ENCODE measurements around the gene CCNL1. TPM values are rescaled to one million over a fixed set of nuclear protein-coding genes. Genes with fewer than 3 reads are reported as not detected.
A peak's percentile ranks its signal among the peaks of the same experiment; 100 is the strongest.

CCNL1 gene
- total RNA-seq, 6 donors from 2014 or later = 118 to 344 (median 246) TPM

DNA sequence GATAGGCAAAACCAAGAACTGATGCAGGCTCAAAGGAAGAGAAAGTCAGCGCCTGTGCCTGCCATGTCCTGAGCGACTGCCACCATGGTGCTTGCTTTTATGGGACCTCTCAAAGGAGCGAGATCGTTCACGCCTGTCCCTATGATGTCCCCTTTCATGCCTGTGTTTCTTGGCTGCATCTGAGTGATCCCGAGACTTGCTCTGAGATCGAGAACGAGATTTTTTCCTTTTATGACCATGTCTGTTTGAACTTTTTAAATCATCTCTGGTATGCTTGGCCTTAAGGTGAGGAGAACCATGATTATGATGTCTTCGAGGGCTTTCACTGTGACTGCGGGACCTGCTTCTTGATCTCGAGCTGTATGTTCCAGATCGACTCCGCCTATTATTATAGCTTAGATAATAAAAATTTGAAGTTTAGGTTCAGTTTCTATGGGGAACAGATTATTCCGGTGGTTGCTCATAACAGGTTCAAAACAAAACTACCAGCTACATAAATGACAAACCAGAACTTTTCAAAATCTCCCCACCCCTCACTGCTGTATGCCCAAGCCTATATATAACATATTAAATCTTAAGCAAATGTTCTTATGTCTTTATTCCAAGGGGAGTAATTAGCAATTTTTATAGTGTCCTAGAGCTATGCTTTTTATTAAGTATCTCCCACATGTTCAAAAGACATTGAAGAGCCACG, 11.6 kb downstream of the CCNL1 start:
- Histone ChIP-seq H3K27ac (no peak overlapping the region), H3K4me1 (peaks cover 0 to 8% (median 4%) of the 10 kb centered on the region in 4 donors), H3K36me3 (peaks cover 62 to 100% (median 86%) of the 10 kb centered on the region in 4 donors), H3K4me3 (no peak overlapping the region), H3K9me3 (no peaks in the 10 kb centered on the region), H3K27me3 (no peaks in the 10 kb centered on the region)
- ATAC-seq (ENCODE audit: low FRiP score in 2 of 2) (no peak), DNase-seq (no peak)
- TF ChIP-seq EP300 (IDR thresholded peaks at IDR 0.05) (no peak), POLR2AphosphoS5 (IDR thresholded peaks at IDR 0.05) (peak in 1 of 2 donors; percentile 11), POLR2A (IDR thresholded peaks at IDR 0.05) (peak in 1 of 4 donors; percentile 14)
- TF ChIP-seq, protein P1, sequence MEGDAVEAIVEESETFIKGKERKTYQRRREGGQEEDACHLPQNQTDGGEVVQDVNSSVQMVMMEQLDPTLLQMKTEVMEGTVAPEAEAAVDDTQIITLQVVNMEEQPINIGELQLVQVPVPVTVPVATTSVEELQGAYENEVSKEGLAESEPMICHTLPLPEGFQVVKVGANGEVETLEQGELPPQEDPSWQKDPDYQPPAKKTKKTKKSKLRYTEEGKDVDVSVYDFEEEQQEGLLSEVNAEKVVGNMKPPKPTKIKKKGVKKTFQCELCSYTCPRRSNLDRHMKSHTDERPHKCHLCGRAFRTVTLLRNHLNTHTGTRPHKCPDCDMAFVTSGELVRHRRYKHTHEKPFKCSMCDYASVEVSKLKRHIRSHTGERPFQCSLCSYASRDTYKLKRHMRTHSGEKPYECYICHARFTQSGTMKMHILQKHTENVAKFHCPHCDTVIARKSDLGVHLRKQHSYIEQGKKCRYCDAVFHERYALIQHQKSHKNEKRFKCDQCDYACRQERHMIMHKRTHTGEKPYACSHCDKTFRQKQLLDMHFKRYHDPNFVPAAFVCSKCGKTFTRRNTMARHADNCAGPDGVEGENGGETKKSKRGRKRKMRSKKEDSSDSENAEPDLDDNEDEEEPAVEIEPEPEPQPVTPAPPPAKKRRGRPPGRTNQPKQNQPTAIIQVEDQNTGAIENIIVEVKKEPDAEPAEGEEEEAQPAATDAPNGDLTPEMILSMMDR (IDR thresholded peaks at IDR 0.05) = no peak
- WGBS, 2 donors = 91 to 92% methylated on average over 15 of the region's 15 CpGs

DNA sequence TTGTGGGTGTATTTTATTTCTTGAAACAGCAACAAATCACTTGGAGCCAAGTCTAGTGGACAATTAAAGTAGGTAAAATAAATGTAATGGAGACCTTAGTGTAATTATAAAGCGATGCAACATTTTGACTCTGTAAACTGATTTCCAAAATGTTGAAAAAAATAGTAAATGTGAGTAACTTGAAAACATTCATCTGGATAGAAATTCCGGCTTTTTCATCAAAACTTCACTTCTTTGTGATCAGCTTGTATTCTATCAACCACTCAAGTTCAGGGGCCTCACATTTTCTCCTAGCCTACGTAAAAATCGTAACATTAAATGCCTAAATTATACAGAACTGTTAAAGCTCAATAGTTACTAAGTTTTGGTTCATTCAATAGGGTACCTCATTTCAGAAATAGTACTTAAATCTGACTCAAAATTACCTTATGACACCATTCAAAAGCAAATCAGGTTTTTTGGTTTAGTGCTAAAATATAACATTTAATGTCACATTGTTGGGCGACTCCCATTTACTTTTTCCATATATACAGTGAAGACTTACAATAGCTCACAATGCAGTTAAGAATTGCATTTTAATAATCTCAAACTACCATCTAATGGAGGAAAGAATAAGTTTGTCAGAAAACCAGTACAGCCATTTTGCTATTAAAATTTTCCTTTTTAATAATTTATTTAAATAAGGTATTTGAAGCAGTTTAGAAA, 12.7 kb downstream of the CCNL1 start:
- Histone ChIP-seq H3K4me1 (no peaks in the 10 kb centered on the region), H3K9me3 (no peaks in the 10 kb centered on the region), H3K27ac (no peak overlapping the region), H3K36me3 (peaks cover 51 to 100% (median 81%) of the 10 kb centered on the region in 4 donors), H3K4me3 (no peak overlapping the region), H3K27me3 (no peaks in the 10 kb centered on the region)
- TF ChIP-seq POLR2A (IDR thresholded peaks at IDR 0.05) (no peak), POLR2AphosphoS5 (IDR thresholded peaks at IDR 0.05) (no peak)
- TF ChIP-seq, protein P1 (IDR thresholded peaks at IDR 0.05) = no peak
- 93 to 94% methylated on average over 5 of the region's 5 CpGs for WGBS, 2 donors
- ATAC-seq (ENCODE audit: low FRiP score in 2 of 2) (no peak), DNase-seq (no peak)

DNA sequence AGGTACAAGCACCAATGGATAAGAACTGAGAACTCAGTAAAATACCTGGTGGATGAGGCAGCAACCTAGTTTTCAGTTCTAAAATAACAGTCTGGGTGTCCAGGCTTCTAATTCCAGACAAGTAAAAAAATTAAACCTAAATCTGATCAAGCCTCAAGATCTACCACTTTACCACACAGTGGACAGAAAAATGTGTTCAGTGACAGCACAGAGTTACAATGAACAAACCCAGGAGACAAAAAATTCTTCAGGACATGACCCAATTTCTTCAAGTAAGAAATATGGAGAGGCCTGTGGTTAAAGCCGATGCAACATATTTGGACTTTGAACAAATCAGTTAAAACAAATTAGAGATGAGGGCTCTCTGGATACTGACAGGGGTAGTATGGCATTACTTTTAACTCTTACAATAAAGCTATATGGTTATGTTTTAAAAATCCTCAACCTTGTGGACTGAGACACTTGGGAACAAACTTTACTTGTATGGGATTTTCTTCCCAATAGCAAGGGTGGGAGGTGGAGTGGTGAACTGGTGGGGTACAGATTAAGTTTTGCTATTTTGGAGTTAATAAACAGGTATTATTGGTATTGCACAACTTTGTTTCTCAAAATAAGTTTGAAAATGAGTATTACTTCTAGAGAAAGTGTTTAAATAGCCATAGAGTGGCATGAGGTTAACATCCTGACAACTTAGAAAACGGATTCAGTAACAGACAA, 14.2 kb downstream of the CCNL1 start:
- Histone ChIP-seq H3K4me3 (no peak overlapping the region), H3K9me3 (no peaks in the 10 kb centered on the region), H3K27ac (no peak overlapping the region), H3K4me1 (no peaks in the 10 kb centered on the region), H3K27me3 (no peaks in the 10 kb centered on the region), H3K36me3 (peaks cover 37 to 95% (median 69%) of the 10 kb centered on the region in 4 donors)
- ATAC-seq (ENCODE audit: low FRiP score in 2 of 2) = no peak
- TF ChIP-seq POLR2A (IDR thresholded peaks at IDR 0.05) (no peak), EP300 (IDR thresholded peaks at IDR 0.05) (no peak), POLR2AphosphoS5 (IDR thresholded peaks at IDR 0.05) (no peak)
- TF ChIP-seq, protein P1 (IDR thresholded peaks at IDR 0.05) = no peak
- 83% methylated on average over 2 of the region's 2 CpGs for WGBS, 2 donors
- DNase-seq = no peak

DNA sequence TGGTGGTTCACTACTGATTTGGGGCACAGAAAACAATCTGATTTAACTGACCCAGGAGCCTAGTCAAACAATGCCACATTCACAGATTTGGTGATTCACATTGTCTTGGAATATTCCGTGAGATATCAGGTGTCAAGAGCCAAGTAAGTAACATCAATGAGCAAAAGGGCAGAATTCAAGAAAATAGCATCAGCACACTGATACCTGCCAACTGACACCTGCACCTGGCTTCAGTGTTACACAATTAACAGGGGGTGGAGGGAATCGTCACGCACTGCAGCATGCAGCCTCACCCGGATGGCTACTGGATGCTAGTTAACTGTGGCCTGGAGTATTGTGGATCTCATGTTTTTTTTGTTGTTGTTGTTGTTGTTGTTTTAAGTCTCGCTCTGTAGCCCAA, 17.6 kb downstream of the CCNL1 start:
- ATAC-seq (ENCODE audit: low FRiP score in 2 of 2) = no peak
- TF ChIP-seq, protein P1 (IDR thresholded peaks at IDR 0.05) = no peak
- 91 to 94% methylated on average over 5 of the region's 5 CpGs for WGBS, 2 donors
- H3K4me1 ChIP-seq = peaks cover under 1 to 6% (median 5%) of the 10 kb centered on the region in 4 donors
- H3K4me3 ChIP-seq = no peak overlapping the region
- no peak for DNase-seq
- H3K36me3 ChIP-seq = peaks cover 6 to 78% (median 37%) of the 10 kb centered on the region in 4 donors
- H3K27me3 ChIP-seq = no peaks in the 10 kb centered on the region
- no peak overlapping the region for H3K27ac ChIP-seq
- no peaks in the 10 kb centered on the region for H3K9me3 ChIP-seq

Data from upper lobe of left lung (tissue), 6 donors.